Left ventricle myocardium superior (tissue), 1 donor: ENCODE data around the gene FADS6. TPM values are rescaled to one million over a fixed set of nuclear protein-coding genes. Genes with fewer than 3 reads are reported as not detected.
A peak's percentile ranks its signal among the peaks of the same experiment; 100 is the strongest.
"Not testable (repeated sequence)": the region's sequence is repeated elsewhere in the genome, so short reads cannot be mapped to it uniquely, and the experiment has no call there.

Experiments used
- ATAC-seq: fragments of 200-7000 bp; cut with Tn5 transposase; one replicate; pipeline ENCODE4 v1.9.1; 2020; ENCODE audit warnings: mild to moderate bottlenecking, moderate library complexity
- DNase-seq: peaks from one replicate; pipeline ENCODE4 v3.0.0-alpha.2; 2020
- intact Hi-C: fragments of 100-400 bp; cut with micrococcal nuclease; formaldehyde crosslinking; loops from one replicate; pipeline ENCODE4 v1.11.0; 2022
- total RNA-seq: library from RNA; stranded (reverse); fragmentation: NEBNext Ultra II Directional; extraction: Animal tissue kit (Norgen Biotek cat#: 25700); gene quantifications from one replicate; pipeline ENCODE4 v1.2.1, GENCODE V29; 2021
- donor health status: DM: no; HTN: yes; CAD: no; lungs with severe emphysema.

Gene FADS6
- total RNA-seq, 1 donor from 2014 or later = not detected

- DNase-seq (peak; percentile 99), ATAC-seq (peak; percentile 94)
- intact Hi-C loops = no loop called here
Observed at GRCh38 chr17:74873037-74873873, 20.2 kb downstream of the FADS6 start.

GRCh38 chr17:74872313-74873036 is 21.0 kb downstream of the FADS6 start, which contains the start of gene FDXR:
FDXR (minus strand) TSS chr17:74872994; CDS start chr17:74872944, 50 bp downstream.
- intact Hi-C loops = no loop called here
- ATAC-seq = no peak
- no peak for DNase-seq

GRCh38 chr17:74871356-74872076 is 21.9 kb downstream of the FADS6 start:
- DNase-seq (no peak), ATAC-seq (no peak)
- intact Hi-C loops = no loop called here

GRCh38 chr17:74870512-74870911 is 22.9 kb downstream of the FADS6 start:
- no peak for DNase-seq
- ATAC-seq = no peak
- intact Hi-C loops = no loop called here

GRCh38 chr17:74870028-74870427 is 23.4 kb downstream of the FADS6 start:
- DNase-seq, ATAC-seq, intact Hi-C loops: not testable (repeated sequence)

GRCh38 chr17:74868908-74869255 is 24.6 kb downstream of the FADS6 start:
- DNase-seq = no peak
- intact Hi-C loops = no loop called here
- no peak for ATAC-seq

GRCh38 chr17:74868251-74868907 is 25.1 kb downstream of the FADS6 start:
- DNase-seq (no peak), ATAC-seq (no peak)
- intact Hi-C loops = no loop called here

- no peak for ATAC-seq
- intact Hi-C loops = no loop called here
- no peak for DNase-seq
Observed at GRCh38 chr17:74866198-74866835, 27.1 kb downstream of the FADS6 start.

GRCh38 chr17:74865504-74866197 is 27.8 kb downstream of the FADS6 start:
- ATAC-seq = no peak
- intact Hi-C loops = no loop called here
- DNase-seq = no peak

- peak; percentile 84 for DNase-seq
- intact Hi-C loops = loop anchor here (5.0 kb wide), 1 partner anchor 73 kb away; no protein-coding TSS in a partner anchor
- ATAC-seq = peak; percentile 72
Observed at GRCh38 chr17:74864866-74865395, 28.5 kb downstream of the FADS6 start.

- DNase-seq (no peak), ATAC-seq (peak; percentile 2)
- intact Hi-C loops = loop anchor here (5.0 kb wide), 1 partner anchor 72 kb away; no protein-coding TSS in a partner anchor
Observed at GRCh38 chr17:74864297-74864865, 29.1 kb downstream of the FADS6 start.

- ATAC-seq (no peak), DNase-seq (no peak)
- intact Hi-C loops = loop anchor here (5.0 kb wide), 1 partner anchor 71 kb away; no protein-coding TSS in a partner anchor
Observed at GRCh38 chr17:74863420-74864296, 29.8 kb downstream of the FADS6 start.

GRCh38 chr17:74862919-74863318 is 30.5 kb downstream of the FADS6 start:
- DNase-seq = no peak
- ATAC-seq = no peak
- intact Hi-C loops = loop anchor here (5.0 kb wide), 1 partner anchor 71 kb away; no protein-coding TSS in a partner anchor

GRCh38 chr17:74862108-74862901 is 31.1 kb downstream of the FADS6 start:
- ATAC-seq (peak; percentile 66), DNase-seq (peak; percentile 86)
- intact Hi-C loops = loop anchor here (5.0 kb wide), 1 partner anchor 70 kb away; no protein-coding TSS in a partner anchor

- DNase-seq (no peak), ATAC-seq (no peak)
- intact Hi-C loops = loop anchor here (5.0 kb wide), 1 partner anchor 69 kb away; no protein-coding TSS in a partner anchor
Observed at GRCh38 chr17:74861662-74862107, 31.7 kb downstream of the FADS6 start.
